NCI-H2227 (cell line): ENCODE results near the gene ARMC6.
A peak's percentile ranks its signal among the peaks of the same experiment; 100 is the strongest.

ENCODE experiments used
- DNase-seq: peaks from one replicate; lab custom pipeline; 2025; ENCODE audit not compliant: unreplicated experiment; lab: John Stamatoyannopoulos, UW

The ARMC6 gene

DNA sequence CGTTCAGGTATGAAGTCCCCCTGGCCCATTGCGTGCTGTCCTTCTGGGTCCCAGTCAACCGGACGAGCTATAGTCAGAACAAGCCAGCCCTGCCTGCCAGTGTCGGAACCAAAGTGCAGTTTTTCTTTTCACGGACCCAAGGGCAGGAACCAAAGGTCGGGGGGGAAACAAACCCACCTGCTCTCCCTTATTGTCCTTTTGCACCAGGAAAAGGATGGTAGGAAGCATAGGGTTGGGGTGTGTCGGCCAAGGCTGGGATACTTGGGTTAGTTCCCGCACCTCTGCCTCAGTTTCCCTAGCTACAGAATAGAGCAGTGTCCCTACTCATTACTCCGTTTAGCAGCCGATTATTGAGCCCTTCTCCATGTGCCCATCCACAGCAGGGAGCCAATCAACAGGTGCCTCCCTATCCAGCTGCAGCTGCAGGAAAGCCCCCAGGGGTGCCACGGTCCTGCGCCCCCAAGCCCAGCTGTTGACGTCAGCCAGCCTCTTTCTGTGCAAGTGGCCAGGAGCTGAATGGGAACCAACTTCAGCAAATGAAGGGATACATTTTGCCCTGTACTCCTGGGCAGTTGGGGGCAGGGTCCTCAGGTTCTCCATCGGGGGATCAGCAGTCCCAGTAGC is 21.0 kb downstream of the ARMC6 start:
- no peak for DNase-seq

GRCh38 chr19:19054939-19055440 is 21.6 kb downstream of the ARMC6 start:
- DNase-seq, result no peak

DNA sequence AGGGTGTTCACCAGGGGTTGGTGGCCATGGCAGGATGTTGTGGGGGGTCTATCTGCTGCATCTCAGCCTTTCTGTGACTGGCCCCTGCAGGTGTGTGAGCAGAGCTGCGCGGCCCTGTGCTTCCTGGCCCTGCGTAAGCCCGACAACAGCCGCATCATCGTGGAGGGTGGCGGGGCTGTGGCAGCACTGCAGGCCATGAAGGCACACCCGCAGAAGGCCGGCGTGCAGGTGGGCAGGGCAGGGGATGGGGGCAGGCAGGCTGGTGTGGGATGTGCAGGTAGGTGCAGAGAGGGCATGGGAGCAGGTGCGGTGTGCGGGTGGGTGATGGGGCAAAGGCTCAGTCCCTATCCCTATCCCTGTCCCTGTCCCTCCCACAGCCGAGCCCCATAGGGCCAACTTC is 22.3 kb downstream of the ARMC6 start:
- DNase-seq, result no peak

- DNase-seq, result no peak
These were observed 23.4 kb downstream of the ARMC6 start for GRCh38 chr19:19056636-19057275.

DNA sequence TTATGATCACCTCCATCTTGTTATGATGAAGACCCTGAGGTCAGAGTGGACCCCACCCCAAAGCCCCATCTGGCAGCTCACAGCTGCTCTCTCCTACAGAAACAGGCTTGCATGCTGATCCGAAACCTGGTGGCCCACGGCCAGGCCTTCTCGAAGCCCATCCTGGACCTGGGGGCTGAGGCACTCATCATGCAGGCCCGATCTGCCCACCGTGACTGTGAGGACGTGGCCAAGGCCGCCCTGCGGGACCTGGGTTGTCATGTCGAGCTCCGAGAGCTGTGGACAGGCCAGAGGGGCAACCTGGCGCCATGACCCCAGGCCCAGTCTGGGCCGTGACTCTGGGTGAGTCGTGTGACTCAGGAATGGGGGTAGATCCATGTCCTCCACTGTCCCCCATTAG is 23.9 kb downstream of the ARMC6 start:
- no peak for DNase-seq

- no peak for DNase-seq
These were observed 24.3 kb downstream of the ARMC6 start for GRCh38 chr19:19057720-19058119.

GRCh38 chr19:19059018-19059836 is 25.8 kb downstream of the ARMC6 start:
- DNase-seq, result no peak

- DNase-seq, result no peak
These were observed 26.6 kb downstream of the ARMC6 start for GRCh38 chr19:19059837-19060611.

- no peak for DNase-seq
These were observed 28.1 kb downstream of the ARMC6 start for GRCh38 chr19:19061506-19061905.

DNA sequence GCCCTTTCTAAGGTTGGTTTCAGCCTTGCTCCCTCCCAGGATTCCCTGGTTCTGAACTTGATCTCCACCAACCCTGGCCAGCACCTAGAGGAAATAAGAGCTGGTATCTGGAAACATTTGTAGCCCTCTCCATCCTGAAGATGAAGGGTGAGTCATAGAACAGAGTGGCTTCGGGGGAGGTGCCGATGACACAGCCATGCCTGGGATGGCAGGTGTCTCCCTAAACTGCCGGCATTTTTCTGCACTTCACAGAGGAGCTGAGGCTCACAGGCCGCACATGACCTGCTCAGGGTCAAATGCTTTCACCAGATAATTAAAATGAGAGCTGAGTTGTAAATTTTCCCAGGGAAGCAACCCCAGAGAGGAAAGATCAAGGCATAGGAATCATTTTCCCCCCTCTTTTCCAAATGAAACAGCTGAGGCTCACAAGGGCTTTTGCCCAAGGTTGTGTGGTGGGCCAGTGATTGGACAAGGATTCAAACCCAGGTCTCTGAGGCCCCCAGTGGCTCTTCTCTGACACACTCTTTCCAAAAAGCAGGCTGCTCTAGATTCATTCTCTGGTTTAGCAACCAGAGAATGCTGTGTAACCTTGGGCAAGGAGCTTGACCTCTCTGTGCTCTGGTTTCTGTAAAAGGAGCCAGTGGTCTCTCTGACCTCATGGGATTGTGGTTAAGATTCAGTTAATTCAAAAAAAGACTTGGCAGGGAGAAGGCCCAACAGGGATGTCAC is 29.2 kb downstream of the ARMC6 start:
- peak; percentile 24 for DNase-seq

GRCh38 chr19:19063183-19064097 is 30.0 kb downstream of the ARMC6 start, which contains the start of gene SLC25A42:
Gene SLC25A42, plus strand, starts transcription at chr19:19063994. Its CDS starts 32,131 bp downstream, at chr19:19096125.
- DNase-seq, result peak; percentile 97

DNA sequence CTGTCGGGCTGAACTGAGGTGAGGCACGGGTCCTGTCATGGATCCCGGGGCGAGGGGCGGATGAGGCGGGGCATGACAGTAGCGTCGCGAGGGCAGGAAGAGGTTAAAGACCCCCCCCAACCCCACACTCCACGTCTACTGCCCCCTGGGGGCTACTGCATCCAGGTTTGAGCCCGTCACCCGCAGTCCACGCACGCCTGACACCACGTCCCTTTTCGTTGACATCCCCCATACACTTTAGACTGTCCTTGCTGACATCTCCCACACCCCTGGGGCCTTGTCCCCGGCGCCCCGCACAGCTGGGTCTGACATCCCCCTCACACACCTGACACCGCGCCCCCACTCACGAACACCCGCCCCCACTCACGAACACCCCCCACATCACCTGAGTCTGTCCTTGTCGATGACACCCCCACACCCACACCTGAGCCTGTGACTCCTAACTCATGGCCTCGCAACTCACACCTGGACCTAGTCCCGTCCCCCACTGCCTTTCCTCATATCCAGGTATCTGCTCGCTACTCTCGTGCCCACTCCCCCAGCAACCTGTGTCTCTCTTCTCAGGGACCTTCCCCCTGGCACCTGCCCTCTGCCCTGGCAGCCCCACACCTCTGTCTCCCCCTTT is 30.8 kb downstream of the ARMC6 start:
- DNase-seq, result peak; percentile 60

GRCh38 chr19:19064811-19065745 is 31.7 kb downstream of the ARMC6 start:
- no peak for DNase-seq

GRCh38 chr19:19067276-19068072 is 34.1 kb downstream of the ARMC6 start:
- DNase-seq, result no peak

DNA sequence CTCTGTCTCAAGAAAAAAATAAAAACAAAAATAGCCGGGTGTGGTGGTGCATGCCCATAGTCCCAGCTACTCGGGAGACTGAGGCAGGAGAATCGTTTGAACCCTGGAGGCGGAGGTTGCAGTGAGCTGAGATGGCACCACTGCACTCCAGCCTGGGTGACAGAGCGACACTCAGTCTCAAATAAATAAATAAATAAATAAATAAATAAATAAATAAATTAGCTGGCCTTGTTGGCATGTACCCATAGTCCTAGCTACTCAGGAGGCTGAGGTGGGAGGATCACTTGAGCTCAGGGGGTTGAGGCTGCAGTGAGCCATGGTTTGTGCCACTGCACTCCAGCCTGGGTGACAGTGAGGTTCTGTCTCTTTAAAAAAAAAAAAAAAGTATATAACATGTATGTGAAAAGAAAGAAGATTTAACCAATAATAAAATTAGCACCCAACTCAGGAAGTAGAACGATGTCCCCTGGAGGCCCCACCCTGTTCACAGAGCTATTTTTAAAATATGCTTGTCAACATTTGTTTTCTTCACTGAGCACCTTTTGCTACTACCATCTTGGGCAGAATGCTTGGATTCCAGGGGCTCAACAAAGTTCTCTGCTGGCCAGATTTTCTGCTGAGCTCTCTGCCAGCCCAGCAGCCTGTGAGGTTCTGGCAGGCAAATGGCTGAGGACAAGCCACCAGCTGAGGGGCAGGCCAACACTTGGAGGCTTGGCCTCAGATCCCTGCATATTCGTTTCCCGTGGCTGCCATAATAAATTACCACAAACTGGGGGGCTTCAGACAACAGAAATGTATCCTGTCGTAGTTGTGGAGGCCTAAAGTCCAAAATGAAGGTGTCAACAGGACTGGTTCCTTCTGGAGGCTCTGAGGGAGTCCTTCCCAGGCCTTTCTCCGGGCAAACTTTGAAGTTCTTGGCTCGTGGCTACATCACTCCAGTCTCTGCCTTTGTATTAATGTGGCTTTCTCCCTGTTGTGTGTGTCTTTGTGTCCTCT is 35.6 kb downstream of the ARMC6 start:
- no peak for DNase-seq

GRCh38 chr19:19071897-19072296 is 38.5 kb downstream of the ARMC6 start:
- no peak for DNase-seq
